H1 (cell line): ENCODE data around the gene AOPEP. TPM values are rescaled to one million over a fixed set of nuclear protein-coding genes. Genes with fewer than 3 reads are reported as not detected.

Experiments
- CTCF ChIA-PET: fragments of 300-600 bp; sonication (Branson Sonifier 250); formaldehyde crosslinking; loops from one replicate; lab custom pipeline; 2021; ENCODE audit not compliant: partially characterized antibody; lab: Charles Lee
- POLR2A ChIA-PET: fragments of 300-600 bp; sonication (Branson Sonifier 250); formaldehyde crosslinking; loops from one replicate; lab custom pipeline; 2021; ENCODE audit warnings: inconsistent platforms; ENCODE audit not compliant: partially characterized antibody; lab: Charles Lee
- DNase-seq, 2 experiments: peaks; one replicate each; pipeline versions ENCODE4 v3.0.0 to v3.0.0-alpha.2; 2010 to 2022; ENCODE audit warnings: low spot score in 2 of 2, low read depth in 1 of 2, mixed read lengths in 1 of 2
- FAIRE-seq: peaks from 2 replicates; lab custom pipeline; 2011; peaks lifted over from hg19 to GRCh38; lab: Jason Lieb, UNC
- H2AFZ ChIP-seq: 2 replicates; pipeline ENCODE4 v1.8.1; 2012; ENCODE audit warnings: low read length, inconsistent platforms
- H2AK5ac ChIP-seq: 2 replicates; pipeline ENCODE4 v1.6.1; 2013; ENCODE audit warnings: low read depth, low read length
- H2BK120ac ChIP-seq: replicated peaks from 2 replicates; pipeline ENCODE3; 2013; ENCODE audit warnings: low read depth, low read length, inconsistent platforms
- H2BK12ac ChIP-seq: 2 replicates; pipeline ENCODE4 v1.6.1; 2013; ENCODE audit warnings: low read depth, low read length
- H2BK15ac ChIP-seq: 2 replicates; pipeline ENCODE4 v1.6.1; 2013; ENCODE audit warnings: low read length
- H2BK20ac ChIP-seq: 2 replicates; pipeline ENCODE4 v1.6.1; 2013; ENCODE audit warnings: low read length
- H2BK5ac ChIP-seq: 2 replicates; pipeline ENCODE4 v1.6.1; 2013; ENCODE audit warnings: low read depth, low read length
- H3K14ac ChIP-seq: 2 replicates; pipeline ENCODE4 v1.6.1; 2013; ENCODE audit warnings: inconsistent platforms; ENCODE audit not compliant: insufficient read length
- H3K18ac ChIP-seq: 2 replicates; pipeline ENCODE4 v1.6.1; 2013; ENCODE audit warnings: low read length; ENCODE audit errors: extremely low read depth
- H3K23ac ChIP-seq: 2 replicates; pipeline ENCODE4 v1.6.1; 2013; ENCODE audit warnings: inconsistent platforms; ENCODE audit not compliant: insufficient read length
- H3K23me2 ChIP-seq: 2 replicates; pipeline ENCODE4 v1.6.1; 2013; ENCODE audit warnings: low read depth, low read length
- H3K27ac ChIP-seq: 2 replicates; pipeline ENCODE4 v1.6.1; 2011; ENCODE audit warnings: low read depth, low read length, inconsistent platforms
- H3K27me3 ChIP-seq, 4 experiments: replicated peaks in 1 of 4; 1 replicate in 1 of 4; 2 replicates in 3 of 4; pipeline versions ENCODE4 v1.6.1 to v1.8.1; 2011 to 2013; ENCODE audit warnings: low read length in 3 of 4, mild to moderate bottlenecking in 3 of 4, inconsistent platforms in 2 of 4, mixed read lengths in 2 of 4, moderate library complexity in 1 of 4; ENCODE audit not compliant: control insufficient read depth in 3 of 4, insufficient read depth in 3 of 4; ENCODE audit errors: extremely low read depth in 1 of 4
- H3K36me3 ChIP-seq, 4 experiments: 2 replicates each; pipeline versions ENCODE4 v1.6.1 to v1.8.1; 2011 to 2013; ENCODE audit warnings: mild to moderate bottlenecking in 4 of 4, low read length in 3 of 4, moderate library complexity in 2 of 4, control low read depth in 1 of 4, inconsistent platforms in 1 of 4; ENCODE audit not compliant: insufficient read depth in 4 of 4, control insufficient read depth in 2 of 4
- H3K4ac ChIP-seq: replicated peaks from 2 replicates; pipeline ENCODE3; 2013; ENCODE audit warnings: low read length, low read depth, mixed read lengths, inconsistent platforms; ENCODE audit not compliant: insufficient read length
- H3K4me1 ChIP-seq, 4 experiments: replicated peaks in 1 of 4; 1 replicate in 1 of 4; 2 replicates in 3 of 4; pipeline versions ENCODE4 v1.6.1 to v1.8.1; 2011 to 2013; ENCODE audit warnings: low read length in 3 of 4, inconsistent platforms in 2 of 4, mixed read lengths in 1 of 4; ENCODE audit not compliant: insufficient read depth in 4 of 4, control insufficient read depth in 3 of 4
- H3K4me2 ChIP-seq, 2 experiments: 2 replicates each; pipeline versions ENCODE4 v1.6.1 to v1.8.1; 2011 to 2013; ENCODE audit warnings: low read depth in 2 of 2, low read length in 2 of 2, control low read depth in 1 of 2, inconsistent platforms in 1 of 2, mild to moderate bottlenecking in 1 of 2; ENCODE audit not compliant: insufficient read depth in 1 of 2
- H3K4me3 ChIP-seq, 4 experiments: fragments of 200-600, 300-600 bp in 1 of 4; sonication (generic), shearing (Covaris generic), sonication (Bioruptor Twin) in 1 of 4; 2 replicates each; pipeline versions ENCODE4 v1.5.1 to v1.8.1; 2011 to 2016; ENCODE audit warnings: low read length in 4 of 4, low read depth in 3 of 4, control low read depth in 2 of 4, inconsistent platforms in 2 of 4, mild to moderate bottlenecking in 2 of 4, mixed read lengths in 1 of 4, moderate library complexity in 1 of 4; ENCODE audit not compliant: insufficient read depth in 2 of 4; ENCODE audit errors: extremely low read depth in 1 of 4
- H3K56ac ChIP-seq: replicated peaks from 2 replicates; pipeline ENCODE3; 2013; ENCODE audit warnings: low read depth, mild to moderate bottlenecking, mixed read lengths, low read length, inconsistent platforms; ENCODE audit not compliant: insufficient read length
- H3K79me1 ChIP-seq: 2 replicates; pipeline ENCODE4 v1.6.1; 2013; ENCODE audit warnings: low read depth, low read length, control low read depth
- H3K79me2 ChIP-seq, 2 experiments: 2 replicates each; pipeline versions ENCODE4 v1.6.1 to v1.8.1; 2012 to 2013; ENCODE audit warnings: low read length in 2 of 2, mild to moderate bottlenecking in 2 of 2, inconsistent platforms in 1 of 2; ENCODE audit not compliant: insufficient read depth in 2 of 2, control insufficient read depth in 1 of 2
- H3K9ac ChIP-seq, 4 experiments: replicated peaks in 1 of 4; 1 replicate in 1 of 4; 2 replicates in 3 of 4; pipeline versions ENCODE4 v1.6.1 to v1.8.1; 2011 to 2013; ENCODE audit warnings: low read depth in 3 of 4, low read length in 3 of 4, control low read depth in 2 of 4, mild to moderate bottlenecking in 2 of 4, moderate library complexity in 2 of 4, inconsistent platforms in 1 of 4; ENCODE audit errors: extremely low read depth in 1 of 4
- H3K9me3 ChIP-seq, 2 experiments: 2 replicates each; pipeline versions ENCODE4 v1.6.1 to v1.8.1; 2012 to 2013; ENCODE audit warnings: mild to moderate bottlenecking in 2 of 2, moderate library complexity in 2 of 2, control low read depth in 1 of 2, inconsistent platforms in 1 of 2, low read depth in 1 of 2, low read length in 1 of 2, mixed read lengths in 1 of 2; ENCODE audit not compliant: insufficient read depth in 2 of 2
- H4K20me1 ChIP-seq, 2 experiments: replicated peaks in 1 of 2; 2 replicates each; pipeline versions ENCODE3 to v1.8.1; 2011 to 2013; ENCODE audit warnings: inconsistent platforms in 2 of 2, low read length in 2 of 2, mild to moderate bottlenecking in 1 of 2; ENCODE audit not compliant: insufficient read depth in 2 of 2, control insufficient read depth in 1 of 2
- H4K5ac ChIP-seq: 2 replicates; pipeline ENCODE4 v1.6.1; 2013; ENCODE audit warnings: low read length, low read depth, mixed read lengths, inconsistent platforms; ENCODE audit not compliant: insufficient read length
- H4K8ac ChIP-seq: 2 replicates; pipeline ENCODE4 v1.8.0; 2013; ENCODE audit warnings: mild to moderate bottlenecking, moderate library complexity, low read length, inconsistent platforms; ENCODE audit not compliant: insufficient read depth; ENCODE audit errors: extremely low read depth
- H4K91ac ChIP-seq: replicated peaks from 2 replicates; pipeline ENCODE3; 2013; ENCODE audit warnings: low read length, mixed read lengths, inconsistent platforms; ENCODE audit not compliant: insufficient read length
- ATF3 ChIP-seq: IDR thresholded peaks from 2 replicates; pipeline ENCODE4 v1.6.1; 2011; ENCODE audit warnings: low read depth, mild to moderate bottlenecking, low read length; ENCODE audit not compliant: insufficient read depth
- CBX5 ChIP-seq: fragments of 300-800, 300-1000 bp; sonication (generic); IDR thresholded peaks from 2 replicates; pipeline ENCODE4 v1.7.1; 2016; ENCODE audit warnings: antibody characterized with exemption, low read length, low read depth
- CBX8 ChIP-seq: fragments of 300-800, 300-1000 bp; sonication (generic); IDR thresholded peaks from 2 replicates; pipeline ENCODE4 v1.7.1; 2016; ENCODE audit warnings: low read depth, low read length, borderline replicate concordance
- CEBPB ChIP-seq: IDR thresholded peaks from 2 replicates; pipeline ENCODE4 v1.6.1; 2012; ENCODE audit warnings: low read depth, low read length
- CREB1 ChIP-seq: IDR thresholded peaks from 2 replicates; pipeline ENCODE4 v1.6.1; 2012; ENCODE audit warnings: inconsistent platforms
- HDAC6 ChIP-seq: IDR thresholded peaks from one replicate; pipeline ENCODE4 v1.7.1; 2012; ENCODE audit warnings: low read depth, mild to moderate bottlenecking, inconsistent platforms, low read length, moderate library complexity
- RBBP5 ChIP-seq: IDR thresholded peaks from 2 replicates; pipeline ENCODE4 v1.7.1; 2012; ENCODE audit warnings: low read depth, mild to moderate bottlenecking, inconsistent platforms, low read length, moderate library complexity, borderline replicate concordance
- RNF2 ChIP-seq: fragments of 200-900, 300-1000 bp; sonication (generic); IDR thresholded peaks from 2 replicates; pipeline ENCODE4 v1.7.1; 2016; ENCODE audit warnings: borderline replicate concordance, low read depth, mild to moderate bottlenecking, antibody characterized with exemption, low read length; ENCODE audit not compliant: poor library complexity, severe bottlenecking; ENCODE audit errors: missing control alignments
- TEAD4 ChIP-seq: IDR thresholded peaks from 2 replicates; pipeline ENCODE4 v1.6.1; 2012; ENCODE audit warnings: low read depth, low read length, inconsistent platforms, mixed read lengths
- WGBS, 2 experiments: shearing (Covaris generic) in 1 of 2; methylation state at CpG; one replicate each; pipeline versions ENCODE4 v1.1.6 to v1.1.7; 2013 to 2015; ENCODE audit warnings: low lambda C conversion rate in 2 of 2, mixed read lengths in 2 of 2, inconsistent platforms in 1 of 2, low coverage in 1 of 2, missing lambda C conversion rate in 1 of 2; ENCODE audit not compliant: insufficient replicate concordance in 2 of 2, insufficient coverage in 1 of 2, insufficient read length in 1 of 2; ENCODE audit errors: extremely low coverage in 1 of 2, missing lambda C conversion rate in 1 of 2; 5-methylcytosine and 5-hydroxymethylcytosine counted together
- polyA plus RNA-seq, 7 experiments: library from polyadenylated mRNA; depleted of rRNA in 3 of 7; stranded (reverse) in 5 of 7; unstranded in 2 of 7; fragments of >200 nt in 5 of 7; fragments of 200-250 nt in 2 of 7; gene quantifications; 1 replicate in 5 of 7; 2 replicates in 1 of 7; 4 replicates in 1 of 7; pipeline versions ENCODE4 v1.2.1 to v1.2.3, GENCODE V29; 2011 to 2013; ENCODE audit warnings: missing spikeins in 2 of 7, mixed read lengths in 2 of 7
- total RNA-seq: library from RNA; stranded (reverse); fragmentation: NEBNext Ultra II Directional; extraction: Animal tissue kit (Norgen Biotek cat#: 25700); gene quantifications from 2 replicates; pipeline ENCODE4 v1.2.1, GENCODE V29; 2021

AOPEP gene
- total and polyA plus RNA-seq, 2 of the 8 experiments (the other 6 are each of a cell fraction or from before 2014, with no cell fraction given): 6.1 to 14.3 TPM

GRCh38 chr9:94911211-94911610, 184.7 kb downstream of the AOPEP start:
- no peaks in the 10 kb centered on the region for H4K20me1 ChIP-seq
- H2BK20ac ChIP-seq: no peak overlapping the region
- no peaks in the 10 kb centered on the region for H3K79me2 ChIP-seq
- FAIRE-seq (no peak), DNase-seq (peak in 1 of 2 experiments; percentile 26)
- no peak overlapping the region for H3K9ac ChIP-seq
- TF ChIP-seq CBX5: no peak
- no peak for TF ChIP-seq TEAD4
- TF ChIP-seq CEBPB: no peak
- no peak for TF ChIP-seq ATF3
- no peak for TF ChIP-seq HDAC6
- no peak for TF ChIP-seq RBBP5
- TF ChIP-seq CBX8: no peak
- no peak for TF ChIP-seq CREB1
- TF ChIP-seq RNF2: no peak
- no peak overlapping the region for H3K4me3 ChIP-seq
- H3K4me2 ChIP-seq: no peak overlapping the region
- H3K9me3 ChIP-seq: no peaks in the 10 kb centered on the region
- peaks cover 19 to 33% (median 24%) of the 10 kb centered on the region in 4 experiments for H3K4me1 ChIP-seq
- H3K23me2 ChIP-seq: no peaks in the 10 kb centered on the region; the same call in 1 of the 2 replicates
- POLR2A ChIA-PET: interaction anchor here (0.6 kb wide), 1 partner anchor 32 kb away, joined by 3 read pairs; no protein-coding TSS in a partner anchor
- no peak overlapping the region for H2BK12ac ChIP-seq
- H2BK5ac ChIP-seq: no peak overlapping the region
- H3K23ac ChIP-seq: no peak overlapping the region
- no peak overlapping the region for H3K14ac ChIP-seq
- CTCF ChIA-PET: interaction anchor here (1.1 to 2.5 kb wide), 3 partner anchors 13 to 128 kb away, joined by 3 to 8 read pairs (median 4); no protein-coding TSS in a partner anchor
- no peak overlapping the region for H4K91ac ChIP-seq
- no peak overlapping the region for H2AK5ac ChIP-seq
- H4K8ac ChIP-seq: no peak overlapping the region
- peaks cover 5% of the 10 kb centered on the region for H3K79me1 ChIP-seq
- H3K56ac ChIP-seq: no peak overlapping the region
- H3K36me3 ChIP-seq: no peaks in the 10 kb centered on the region
- no peak overlapping the region for H2BK15ac ChIP-seq
- no peak overlapping the region for H4K5ac ChIP-seq
- no peak overlapping the region for H3K4ac ChIP-seq
- H3K27me3 ChIP-seq: no peaks in the 10 kb centered on the region
- no peak overlapping the region for H3K18ac ChIP-seq
- H2AFZ ChIP-seq: no peak overlapping the region
- no peak overlapping the region for H2BK120ac ChIP-seq
- H3K27ac ChIP-seq: no peak overlapping the region
- WGBS, 2 experiments: 92% methylated on average over 3 of the region's 3 CpGs; no CpG with 5 or more reads in 1 of the 2 experiments
